Placental pericyte (primary cell): ENCODE results near the gene SPSB4. TPM values are rescaled to one million over a fixed set of nuclear protein-coding genes. Genes with fewer than 3 reads are reported as not detected.

Experiments
- total RNA-seq: library from RNA; depleted of rRNA; stranded (reverse); fragments of >200 nt; gene quantifications from 2 replicates; pipeline ENCODE4 v1.2.3, GENCODE V29; 2012

SPSB4 gene
- not detected in 2 replicates for total RNA-seq

DNA sequence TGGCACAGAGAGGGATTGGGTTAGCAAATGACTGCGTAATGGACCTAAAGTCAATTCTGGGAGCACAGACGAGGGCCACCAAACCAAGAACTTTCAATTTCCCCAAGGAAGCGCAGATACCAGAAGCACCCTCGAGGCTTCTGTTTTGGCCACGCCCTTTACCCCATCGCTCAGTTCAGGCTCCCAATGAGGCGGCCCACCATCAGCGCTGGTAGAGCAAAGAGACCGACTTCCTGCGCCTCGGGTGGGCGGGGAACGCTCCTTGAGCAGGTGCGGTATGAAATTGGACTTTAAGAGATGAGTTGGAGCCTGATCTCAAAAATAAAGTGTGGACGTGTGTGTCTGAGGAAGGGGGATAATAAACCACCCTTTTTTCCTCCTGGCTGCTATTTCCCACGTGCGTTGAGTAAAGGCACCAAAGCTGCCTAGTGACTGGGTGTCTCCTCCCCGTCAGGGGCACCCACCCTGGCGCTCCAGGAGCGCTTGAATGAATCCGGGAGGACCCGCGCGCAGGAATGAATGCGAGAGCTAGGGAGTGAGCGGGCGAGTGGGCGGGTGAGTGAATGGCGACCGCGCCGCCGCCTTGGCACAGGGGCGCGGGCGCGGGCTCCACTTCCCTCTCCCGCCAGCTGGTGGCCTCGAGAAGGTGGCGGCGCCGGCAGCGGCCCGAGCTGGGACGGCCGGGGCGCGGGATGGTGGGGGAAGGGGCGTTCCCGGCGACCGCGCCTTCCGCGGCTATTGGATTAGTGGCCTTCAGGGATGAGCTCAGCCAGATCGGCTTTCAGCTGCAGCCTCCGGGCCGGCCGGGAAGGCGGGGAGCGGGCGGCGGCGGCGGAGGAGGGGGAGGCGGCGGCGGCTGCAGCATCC lies at the start of gene SPSB4:
Gene SPSB4 (plus strand): TSS at position 772 of the 867 bp plus-strand sequence. CDS start 14,758 bp downstream, outside the sequence.

Other genes starting within 250 kb of the SPSB4 start
- gene SLC25A36, start 109.5 kb upstream of the SPSB4 start, total RNA-seq, result 49.2 and 63.0 TPM in 2 replicates
- gene PXYLP1, start 180.5 kb downstream of the SPSB4 start, total RNA-seq, result 3.3 and 4.6 TPM in 2 replicates